Kasumi-1 (cell line): ENCODE results near the gene FGD3.
A peak's percentile ranks its signal among the peaks of the same experiment; 100 is the strongest.

Source experiments
- DNase-seq, 2 experiments: peaks; one replicate each; lab custom pipeline; 2025; lab: John Stamatoyannopoulos, UW

FGD3 gene

GRCh38 chr9:92954049-92954861 lies 6.9 kb downstream of the FGD3 start:
- no peak for DNase-seq

GRCh38 chr9:92954886-92955285 lies 7.6 kb downstream of the FGD3 start:
- no peak for DNase-seq

GRCh38 chr9:92960561-92961290 lies 13.4 kb downstream of the FGD3 start:
- no peak for DNase-seq

- DNase-seq: no peak
Measured at GRCh38 chr9:92961627-92962302, 14.4 kb downstream of the FGD3 start.

GRCh38 chr9:92962303-92962649 lies 15.0 kb downstream of the FGD3 start:
- DNase-seq: no peak

- DNase-seq: no peak
Measured at GRCh38 chr9:92962846-92963245, 15.5 kb downstream of the FGD3 start.

GRCh38 chr9:92963831-92964606 lies 16.7 kb downstream of the FGD3 start:
- DNase-seq: peak; percentile 68 to 84

- no peak for DNase-seq
Measured at GRCh38 chr9:92964607-92965060, 17.3 kb downstream of the FGD3 start.

- DNase-seq: peak in 1 of 2 experiments; percentile 4
Measured at GRCh38 chr9:92965061-92965758, 17.9 kb downstream of the FGD3 start.

GRCh38 chr9:92965759-92966517 lies 18.6 kb downstream of the FGD3 start:
- DNase-seq: no peak

- no peak for DNase-seq
Measured at GRCh38 chr9:92966518-92966800, 19.1 kb downstream of the FGD3 start.

GRCh38 chr9:92968081-92968480 lies 20.8 kb downstream of the FGD3 start:
- DNase-seq: no peak

- no peak for DNase-seq
Measured at GRCh38 chr9:92969516-92970466, 22.5 kb downstream of the FGD3 start.

GRCh38 chr9:92970467-92970923 lies 23.2 kb downstream of the FGD3 start:
- DNase-seq: no peak

GRCh38 chr9:92971121-92971520 lies 23.8 kb downstream of the FGD3 start:
- DNase-seq: no peak

- DNase-seq: no peak
Measured at GRCh38 chr9:92971776-92972175, 24.5 kb downstream of the FGD3 start.

- DNase-seq: no peak
Measured at GRCh38 chr9:92973700-92974099, 26.4 kb downstream of the FGD3 start.

GRCh38 chr9:92974161-92974661 lies 26.9 kb downstream of the FGD3 start:
- no peak for DNase-seq
